Measurements from ENCODE around the gene DDR2. TPM values are rescaled to one million over a fixed set of nuclear protein-coding genes. Genes with fewer than 3 reads are reported as not detected.
"Not testable (repeated sequence)": the region's sequence is repeated elsewhere in the genome, so short reads cannot be mapped to it uniquely, and the experiment has no call there.

Gene DDR2
- total RNA-seq, 1 experiment from 2014 or later, result 38.1 TPM

GRCh38 chr1:162799995-162800830, 167.9 kb downstream of the DDR2 start:
- H3K27me3 ChIP-seq, H3K36me3 ChIP-seq, H3K4me3 ChIP-seq, H3K9me3 ChIP-seq: not testable (repeated sequence)
- peak; percentile 60 for DNase-seq

DNA sequence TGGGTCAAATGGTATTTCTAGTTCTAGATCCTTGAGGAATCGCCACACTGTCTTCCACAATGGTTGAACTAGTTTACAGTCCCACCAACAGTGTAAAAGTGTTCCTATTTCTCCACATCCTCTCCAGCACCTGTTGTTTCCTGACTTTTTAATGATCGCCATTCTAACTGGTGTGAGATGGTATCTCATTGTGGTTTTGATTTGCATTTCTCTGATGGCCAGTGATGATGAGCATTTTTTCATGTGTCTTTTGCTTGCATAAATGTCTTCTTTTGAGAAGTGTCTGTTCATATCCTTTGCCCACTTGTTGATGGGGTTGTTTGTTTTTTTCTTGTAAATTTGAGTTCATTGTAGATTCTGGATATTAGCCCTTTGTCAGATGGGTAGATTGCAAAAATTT, 175.2 kb downstream of the DDR2 start:
- H3K36me3 ChIP-seq, DNase-seq, H3K4me3 ChIP-seq, H3K9me3 ChIP-seq, H3K27me3 ChIP-seq: not testable (repeated sequence)

- H3K4me3 ChIP-seq, H3K27me3 ChIP-seq, H3K9me3 ChIP-seq, H3K36me3 ChIP-seq, DNase-seq: not testable (repeated sequence)
These were observed 180.1 kb downstream of the DDR2 start for GRCh38 chr1:162812357-162812756.

GRCh38 chr1:162818136-162818535, 185.9 kb downstream of the DDR2 start:
- not testable (repeated sequence) for H3K27me3 ChIP-seq, H3K9me3 ChIP-seq, H3K4me3 ChIP-seq, DNase-seq, H3K36me3 ChIP-seq

DNA sequence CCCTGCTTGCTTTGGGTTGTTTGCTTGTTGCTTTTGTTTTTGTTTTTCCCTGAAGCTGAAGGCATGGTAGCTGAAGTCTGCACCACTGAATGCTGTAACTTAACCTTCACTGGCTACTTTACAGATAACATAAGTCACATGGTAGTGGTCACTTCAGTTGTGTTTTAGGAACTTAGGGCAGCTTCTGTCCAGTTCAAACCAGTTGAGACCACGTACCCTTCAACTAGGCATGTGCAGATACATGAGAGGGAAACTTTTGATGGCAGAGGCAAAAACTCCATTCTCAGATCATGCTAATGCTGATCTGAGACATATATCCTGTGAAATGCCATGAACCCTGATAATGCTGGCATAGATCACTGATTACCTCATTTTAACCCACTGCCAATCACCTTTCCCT, 186.4 kb downstream of the DDR2 start:
- H3K27me3 ChIP-seq, H3K9me3 ChIP-seq, DNase-seq, H3K4me3 ChIP-seq, H3K36me3 ChIP-seq: not testable (repeated sequence)

GRCh38 chr1:162822391-162823200, 190.3 kb downstream of the DDR2 start:
- Histone ChIP-seq H3K27me3 (no peaks in the 10 kb centered on the region), H3K4me3 (peak overlapping the region; percentile 29)
- peak; percentile 27 for DNase-seq

GRCh38 chr1:162823231-162823630, 191.0 kb downstream of the DDR2 start:
- no peak for DNase-seq
- no peaks in the 10 kb centered on the region for H3K27me3 ChIP-seq
- H3K36me3 ChIP-seq, result no peaks in the 10 kb centered on the region
- H3K9me3 ChIP-seq, result no peaks in the 10 kb centered on the region
- no peak overlapping the region for H3K4me3 ChIP-seq

More at GRCh38 chr1:162822391-162823200, 190.3 kb downstream of the DDR2 start:
- Histone ChIP-seq H3K9me3 (no peaks in the 10 kb centered on the region), H3K36me3 (no peaks in the 10 kb centered on the region)

GRCh38 chr1:162823771-162824525, 191.7 kb downstream of the DDR2 start:
- no peaks in the 10 kb centered on the region for H3K36me3 ChIP-seq
- no peaks in the 10 kb centered on the region for H3K9me3 ChIP-seq
- DNase-seq, result no peak
- H3K4me3 ChIP-seq, result no peak overlapping the region
- H3K27me3 ChIP-seq, result peaks cover 2% of the 10 kb centered on the region; the same call in 1 of the 2 replicates

- Histone ChIP-seq H3K4me3 (no peak overlapping the region), H3K36me3 (no peaks in the 10 kb centered on the region), H3K27me3 (peaks cover 2% of the 10 kb centered on the region; the same call in 1 of the 2 replicates), H3K9me3 (no peaks in the 10 kb centered on the region)
- DNase-seq, result no peak
These were observed 197.0 kb downstream of the DDR2 start for GRCh38 chr1:162829268-162829667.

DNA sequence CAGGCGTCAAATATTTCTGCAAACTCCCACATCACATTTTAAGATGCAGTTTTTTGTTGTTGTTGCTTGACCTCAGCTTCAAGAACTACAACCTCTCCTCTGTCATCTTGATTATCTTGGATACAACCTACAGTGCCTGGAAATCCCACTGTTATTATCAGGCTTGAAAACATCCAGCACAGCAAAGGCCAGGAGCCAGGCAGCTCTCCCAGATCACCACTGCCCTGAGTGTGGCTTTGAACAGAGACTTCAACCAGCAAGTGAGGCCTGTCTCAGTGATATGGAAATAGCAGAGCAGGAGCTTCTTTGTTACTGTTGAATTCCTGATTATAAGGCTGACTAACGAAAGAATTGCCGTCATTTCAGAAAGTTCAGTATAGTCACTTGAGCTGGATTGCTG, 200.2 kb downstream of the DDR2 start:
- no peak for DNase-seq
- H3K36me3 ChIP-seq, result no peaks in the 10 kb centered on the region
- no peak overlapping the region for H3K4me3 ChIP-seq
- H3K27me3 ChIP-seq, result peaks cover 4% of the 10 kb centered on the region; the same call in 1 of the 2 replicates
- H3K9me3 ChIP-seq, result 0 out of 2 replicates have a peak, but pooled peaks cover 2% of the 10 kb centered on the region

GRCh38 chr1:162835157-162835899, 203.1 kb downstream of the DDR2 start:
- Histone ChIP-seq H3K9me3 (peaks cover 18% of the 10 kb centered on the region), H3K36me3 (no peaks in the 10 kb centered on the region), H3K4me3 (no peak overlapping the region), H3K27me3 (0 out of 2 replicates have a peak, but pooled peaks cover 2% of the 10 kb centered on the region)
- no peak for DNase-seq

Other genes starting within 250 kb of the DDR2 start
- gene SH2D1B, start 220.3 kb upstream of the DDR2 start, total RNA-seq (2014; rRNA removed; shearing (Covaris generic); ENCODE audit: low replicate concordance), result not detected in 2 replicates
- gene UHMK1, start 134.6 kb upstream of the DDR2 start, total RNA-seq (2014; rRNA removed; shearing (Covaris generic); ENCODE audit: low replicate concordance), result 42.8 and 71.7 TPM in 2 replicates
- gene UAP1, start 70.7 kb upstream of the DDR2 start, total RNA-seq (2014; rRNA removed; shearing (Covaris generic); ENCODE audit: low replicate concordance), result 601 and 739 TPM in 2 replicates
- gene HSD17B7, start 158.2 kb downstream of the DDR2 start, total RNA-seq (2014; rRNA removed; shearing (Covaris generic); ENCODE audit: low replicate concordance), result 0.49 and 5.6 TPM in 2 replicates
- not detected in 2 replicates for gene CCDC190, start 228.7 kb downstream of the DDR2 start, total RNA-seq (2014; rRNA removed; shearing (Covaris generic); ENCODE audit: low replicate concordance)